GM19397 (cell line): ENCODE results near the gene DDB1.
A peak's percentile ranks its signal among the peaks of the same experiment; 100 is the strongest.

ENCODE experiments used
- ATAC-seq: cut with Tn5 transposase; IDR thresholded peaks from one replicate; pipeline ENCODE4 v1.9.1; 2021; ENCODE audit warnings: mild to moderate bottlenecking, moderate library complexity; ENCODE audit not compliant: unreplicated experiment

DDB1 gene

GRCh38 chr11:61332797-61333549, at the start of gene DDB1, which contains the start of gene TKFC:
Gene DDB1 (minus strand): TSS chr11:61333105. CDS start chr11:61332968, 137 bp downstream.
Gene TKFC (plus strand): TSS chr11:61333228. CDS start chr11:61334729, 1,501 bp downstream.
- peak; percentile 93 for ATAC-seq

- ATAC-seq, result no peak
Observed at GRCh38 chr11:61380884-61381283, 48.0 kb upstream of the DDB1 start.

DNA sequence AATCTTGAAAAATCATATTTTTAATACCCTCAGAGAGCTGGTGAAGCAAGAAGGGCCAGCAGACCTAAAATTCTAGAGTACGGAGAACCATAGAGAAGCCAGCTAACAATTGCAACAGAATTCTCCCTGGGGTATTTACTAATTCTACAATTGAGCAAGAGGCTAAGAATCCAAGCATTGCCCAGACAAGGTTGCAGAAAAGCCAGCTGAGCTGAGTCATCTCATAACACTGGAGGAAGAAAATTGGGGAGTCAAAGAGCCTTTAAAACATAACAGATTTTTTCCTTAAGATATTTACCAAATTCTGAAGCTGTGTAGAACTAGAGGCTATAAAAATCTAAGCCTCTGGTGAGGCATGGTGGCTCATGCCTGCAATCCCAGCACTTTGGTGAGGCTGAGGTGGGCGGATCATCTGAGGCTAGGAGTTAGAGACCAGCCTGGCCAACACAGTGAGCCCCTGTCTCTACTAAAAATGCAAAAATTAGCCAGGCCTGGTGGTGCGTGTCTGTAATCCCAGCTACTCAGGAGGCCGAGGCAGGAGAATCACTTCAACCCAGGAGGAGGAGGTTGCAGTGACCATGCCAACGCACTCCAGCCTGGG, 45.9 kb upstream of the DDB1 start:
- ATAC-seq, result no peak

DNA sequence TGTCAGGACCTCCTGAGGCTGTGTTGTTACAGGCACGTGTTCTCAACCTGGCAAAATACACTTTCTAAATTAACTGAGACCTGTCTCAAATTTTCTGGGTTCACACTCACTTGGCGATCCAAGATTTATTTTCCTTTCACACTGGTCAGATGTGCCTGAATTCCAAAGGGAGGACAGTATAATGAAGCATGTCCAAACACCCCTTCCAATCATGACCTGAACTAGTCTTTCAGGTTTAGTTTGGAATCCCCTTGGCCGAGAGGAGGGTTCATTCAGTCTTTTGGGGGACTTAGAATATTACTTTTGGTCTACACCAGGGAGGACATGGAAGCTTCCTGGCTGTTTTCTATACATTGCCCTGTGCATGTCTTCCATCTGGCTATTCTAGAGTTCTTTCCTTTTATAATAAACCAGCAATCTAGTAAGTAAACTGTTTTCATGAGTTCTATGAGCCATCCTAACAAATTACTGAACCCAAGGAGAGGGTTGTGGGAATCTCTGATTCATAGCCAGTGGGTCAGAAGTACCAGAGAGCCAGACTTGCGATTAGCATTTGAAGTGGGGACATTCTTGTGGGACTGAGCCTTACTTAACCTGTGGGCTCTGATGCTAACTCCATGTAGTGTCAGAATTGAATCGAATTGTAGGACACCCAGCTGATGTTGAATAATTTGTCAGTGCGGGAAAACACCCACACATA, 44.7 kb upstream of the DDB1 start:
- no peak for ATAC-seq

- no peak for ATAC-seq
Observed at GRCh38 chr11:61375761-61376108, 42.8 kb upstream of the DDB1 start.

GRCh38 chr11:61372659-61373420, 39.9 kb upstream of the DDB1 start:
- no peak for ATAC-seq

- ATAC-seq, result no peak
Observed at GRCh38 chr11:61370349-61371005, 37.6 kb upstream of the DDB1 start.

GRCh38 chr11:61369372-61370348, 36.8 kb upstream of the DDB1 start:
- no peak for ATAC-seq

DNA sequence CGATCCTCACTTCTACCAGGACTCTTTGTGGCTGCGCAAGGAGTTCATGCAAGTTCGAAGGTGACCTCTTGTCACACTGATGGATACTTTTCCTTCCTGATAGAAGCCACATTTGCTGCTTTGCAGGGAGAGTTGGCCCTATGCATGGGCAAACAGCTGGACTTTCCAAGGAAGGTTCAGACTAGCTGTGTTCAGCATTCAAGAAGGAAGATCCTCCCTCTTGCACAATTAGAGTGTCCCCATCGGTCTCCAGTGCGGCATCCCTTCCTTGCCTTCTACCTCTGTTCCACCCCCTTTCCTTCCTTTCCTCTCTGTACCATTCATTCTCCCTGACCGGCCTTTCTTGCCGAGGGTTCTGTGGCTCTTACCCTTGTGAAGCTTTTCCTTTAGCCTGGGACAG, 35.7 kb upstream of the DDB1 start:
- ATAC-seq, result no peak

DNA sequence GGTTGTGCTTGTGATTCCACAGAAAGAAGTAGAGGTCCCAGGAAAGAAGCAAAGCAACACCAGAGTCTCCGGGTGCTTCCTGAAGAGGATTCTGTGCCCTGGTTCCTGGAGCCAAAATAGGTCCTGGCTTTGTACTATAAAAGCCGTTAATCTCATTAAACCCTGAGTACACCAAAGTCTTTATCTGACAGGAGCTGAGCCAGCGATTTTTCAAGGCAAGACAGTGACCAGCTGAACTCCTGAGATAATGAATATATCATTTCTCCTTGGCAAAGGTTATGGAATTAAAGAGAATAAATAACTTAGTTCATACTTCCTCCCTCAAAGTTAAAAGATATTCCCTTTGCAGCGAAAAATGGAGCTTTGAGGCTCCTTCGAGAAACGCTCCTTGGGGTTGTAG, 34.5 kb upstream of the DDB1 start:
- no peak for ATAC-seq

DNA sequence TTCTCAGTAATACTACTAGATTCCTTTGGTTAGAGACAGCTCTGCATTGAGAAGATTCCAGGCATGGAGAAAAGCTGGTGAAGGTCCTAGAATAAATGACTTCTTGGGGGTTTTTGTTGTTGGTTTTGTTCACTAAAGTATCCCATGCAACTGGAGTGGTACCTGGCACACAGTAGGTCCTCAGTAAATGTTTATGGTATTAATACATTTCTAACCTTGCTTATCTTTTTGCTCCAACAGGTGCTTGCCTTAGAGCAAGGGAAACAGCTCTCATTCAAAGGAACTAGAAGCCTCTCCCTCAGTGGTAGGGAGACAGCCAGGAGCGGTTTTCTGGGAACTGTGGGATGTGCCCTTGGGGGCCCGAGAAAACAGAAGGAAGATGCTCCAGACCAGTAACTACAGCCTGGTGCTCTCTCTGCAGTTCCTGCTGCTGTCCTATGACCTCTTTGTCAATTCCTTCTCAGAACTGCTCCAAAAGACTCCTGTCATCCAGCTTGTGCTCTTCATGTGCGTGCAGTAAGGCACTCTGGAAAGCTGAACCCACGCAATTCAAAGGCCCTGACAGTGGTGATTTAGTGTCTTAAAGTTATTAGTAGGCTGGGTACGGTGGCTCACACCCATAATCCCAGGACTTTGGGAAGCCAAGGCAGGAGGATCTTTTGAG, 31.2 kb upstream of the DDB1 start:
- no peak for ATAC-seq

DNA sequence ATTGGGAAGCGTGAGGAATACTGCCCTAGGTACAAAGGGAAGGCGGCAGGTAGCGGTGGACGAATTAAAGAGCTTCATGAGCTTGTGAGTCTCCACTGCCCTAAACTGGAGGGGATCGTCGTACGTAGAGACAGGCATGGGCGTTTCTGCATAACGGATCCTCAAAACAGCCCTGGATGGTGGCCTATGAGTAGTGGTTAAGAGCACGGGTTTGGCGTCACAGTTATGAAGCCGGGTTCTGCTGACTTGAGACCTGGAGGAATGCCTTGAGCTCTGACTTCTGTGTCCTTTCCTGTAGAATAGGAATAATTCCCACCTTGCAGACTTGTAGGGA, 29.6 kb upstream of the DDB1 start:
- no peak for ATAC-seq

- ATAC-seq, result peak; percentile 84
Observed at GRCh38 chr11:61361741-61362541, 29.0 kb upstream of the DDB1 start, which contains the start of the genes CYB561A3 and TMEM138. Gene CYB561A3 (minus strand): TSS chr11:61361882. CDS start chr11:61356713, 5,169 bp downstream. Gene TMEM138 (plus strand): TSS chr11:61362374. CDS start chr11:61364391, 2,017 bp downstream.

GRCh38 chr11:61361237-61361740, 28.4 kb upstream of the DDB1 start:
- ATAC-seq, result no peak

- no peak for ATAC-seq
Observed at GRCh38 chr11:61359516-61359915, 26.6 kb upstream of the DDB1 start.

GRCh38 chr11:61358566-61358965, 25.7 kb upstream of the DDB1 start:
- no peak for ATAC-seq

DNA sequence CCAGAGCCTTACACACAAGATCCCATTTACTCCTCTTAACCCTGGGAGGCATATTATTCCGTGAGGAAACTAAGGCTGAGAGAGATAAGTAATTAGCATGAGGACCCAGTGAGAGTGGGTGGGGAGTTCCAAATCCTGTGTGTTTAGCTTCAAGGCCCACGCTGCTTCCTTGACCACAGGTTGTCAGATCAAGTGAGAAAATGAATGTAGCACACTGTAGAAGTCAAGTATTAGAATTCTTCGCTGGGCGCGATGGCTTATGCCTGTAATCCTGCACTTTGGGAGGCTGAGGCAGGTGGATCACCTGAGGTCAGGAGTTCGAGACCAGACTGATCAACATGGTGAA, 25.0 kb upstream of the DDB1 start:
- no peak for ATAC-seq
